Measurements from ENCODE around the gene ATP2C2.
A peak's percentile ranks its signal among the peaks of the same experiment; 100 is the strongest.
"Not testable (repeated sequence)": the region's sequence is repeated elsewhere in the genome, so short reads cannot be mapped to it uniquely, and the experiment has no call there.

ATP2C2 gene

GRCh38 chr16:84340325-84341040 is 27.9 kb upstream of the ATP2C2 start:
- DNase-seq: no peak

GRCh38 chr16:84341528-84342295 is 26.6 kb upstream of the ATP2C2 start:
- no peak for DNase-seq

GRCh38 chr16:84343800-84344199 is 24.5 kb upstream of the ATP2C2 start:
- not testable (repeated sequence) for DNase-seq

- no peak for DNase-seq
These were observed 23.6 kb upstream of the ATP2C2 start for GRCh38 chr16:84344781-84345180.

GRCh38 chr16:84347161-84347560 is 21.2 kb upstream of the ATP2C2 start:
- no peak for DNase-seq

GRCh38 chr16:84348386-84348888 is 19.9 kb upstream of the ATP2C2 start:
- DNase-seq: no peak

- no peak for DNase-seq
These were observed 18.3 kb upstream of the ATP2C2 start for GRCh38 chr16:84349862-84350684.

- no peak for DNase-seq
These were observed 17.5 kb upstream of the ATP2C2 start for GRCh38 chr16:84350685-84351400.

GRCh38 chr16:84351630-84352029 is 16.7 kb upstream of the ATP2C2 start:
- DNase-seq: no peak

- DNase-seq: no peak
These were observed 14.0 kb upstream of the ATP2C2 start for GRCh38 chr16:84354306-84354705.

GRCh38 chr16:84355149-84355548 is 13.2 kb upstream of the ATP2C2 start:
- no peak for DNase-seq

- DNase-seq: no peak
These were observed 12.2 kb upstream of the ATP2C2 start for GRCh38 chr16:84356176-84356575.

GRCh38 chr16:84356591-84357116 is 11.7 kb upstream of the ATP2C2 start:
- DNase-seq: peak; percentile 89

- DNase-seq: peak; percentile 71
These were observed 11.1 kb upstream of the ATP2C2 start for GRCh38 chr16:84357191-84357651.

GRCh38 chr16:84358601-84359295 is 9.6 kb upstream of the ATP2C2 start:
- no peak for DNase-seq

GRCh38 chr16:84359326-84359725 is 9.0 kb upstream of the ATP2C2 start:
- no peak for DNase-seq

GRCh38 chr16:84360170-84360569 is 8.2 kb upstream of the ATP2C2 start:
- DNase-seq: peak; percentile 96

GRCh38 chr16:84360748-84361147 is 7.6 kb upstream of the ATP2C2 start:
- no peak for DNase-seq

- no peak for DNase-seq
These were observed 6.8 kb upstream of the ATP2C2 start for GRCh38 chr16:84361546-84361945.

- DNase-seq: no peak
These were observed 5.8 kb upstream of the ATP2C2 start for GRCh38 chr16:84362471-84362941.

GRCh38 chr16:84366208-84366607 is 2.1 kb upstream of the ATP2C2 start:
- DNase-seq: no peak

Data from islet precursor cell (in vitro differentiated cells).